Medulla oblongata (tissue), 1 donor: ENCODE results near the gene AMDHD2.

ENCODE experiments used
- DNase-seq: peaks from one replicate; pipeline ENCODE4 v3.0.0-alpha.2; 2015; ENCODE audit errors: extremely low spot score

The AMDHD2 gene

DNA sequence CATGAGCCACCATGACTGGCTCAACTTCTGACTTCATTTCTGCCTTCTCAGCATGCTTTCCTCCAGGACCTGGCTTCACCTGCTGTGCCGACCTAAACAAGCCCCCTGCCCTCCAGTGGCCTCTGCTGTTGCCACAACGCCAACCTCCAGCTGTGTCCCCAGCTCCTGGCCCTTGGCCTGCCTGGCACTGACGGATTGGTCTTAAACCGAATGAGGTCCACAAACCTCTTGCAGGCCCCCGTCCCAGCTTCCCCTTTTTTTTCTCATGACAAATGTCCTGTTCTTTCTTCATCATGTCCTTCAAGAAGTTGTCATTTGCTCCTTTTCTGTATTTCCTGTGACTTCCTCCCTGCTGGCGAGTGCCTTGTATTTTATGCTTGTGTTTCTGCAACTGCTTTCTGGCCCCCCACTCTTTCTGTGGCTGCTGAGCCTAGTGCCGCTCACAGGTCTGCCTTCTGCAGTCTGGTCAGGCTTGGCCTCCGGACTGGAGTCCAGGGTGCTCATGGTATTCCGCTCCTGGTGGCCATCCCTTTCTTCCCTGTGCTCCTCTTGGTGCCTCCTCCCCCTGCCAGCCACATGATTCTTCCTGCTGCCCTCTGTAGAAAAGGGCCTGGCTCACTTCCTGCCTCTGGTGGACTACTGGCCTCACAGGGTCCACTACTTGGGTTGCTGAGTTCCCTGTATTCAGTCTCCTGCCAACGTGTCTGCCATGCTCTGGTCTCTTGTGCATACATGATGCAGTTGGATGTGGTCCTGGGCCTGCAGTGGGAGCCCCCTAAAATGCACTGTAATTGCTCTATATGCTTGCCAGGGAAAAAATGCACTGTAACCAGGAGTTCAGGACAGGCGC lies 3.6 kb upstream of the AMDHD2 start:
- DNase-seq = peak; percentile 74

DNA sequence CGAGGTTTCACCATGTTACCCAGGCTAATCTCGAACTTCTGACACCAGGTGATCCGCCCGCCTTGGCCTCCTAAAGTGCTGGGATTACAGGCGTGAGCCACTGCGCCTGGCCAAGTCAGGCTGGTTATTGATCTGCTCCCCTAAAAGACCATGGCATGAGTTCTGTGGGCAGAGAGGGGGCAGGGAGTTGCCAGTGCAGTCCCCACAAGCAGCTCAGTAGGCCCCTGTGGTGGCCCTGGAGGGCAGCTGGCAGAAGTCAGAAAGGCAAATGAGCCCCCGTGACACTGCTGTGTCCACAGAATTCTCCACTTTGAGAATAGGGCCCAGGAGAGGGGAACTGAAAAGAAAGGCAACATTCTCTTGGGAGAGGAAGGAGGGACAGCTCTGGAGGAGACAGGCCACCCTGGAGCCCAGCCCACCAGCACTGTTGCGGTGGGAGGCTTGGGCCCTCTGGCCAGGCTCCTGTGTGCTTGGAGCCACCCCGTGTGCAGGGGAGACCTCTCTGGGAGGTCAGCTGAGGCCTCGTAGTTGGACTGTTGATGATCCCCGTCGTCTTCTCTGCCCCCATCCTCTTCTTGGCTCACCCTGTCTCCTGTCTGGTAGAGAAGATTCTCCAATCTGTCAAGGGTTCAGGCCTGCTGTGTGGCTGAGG lies 2.1 kb upstream of the AMDHD2 start:
- DNase-seq = no peak

DNA sequence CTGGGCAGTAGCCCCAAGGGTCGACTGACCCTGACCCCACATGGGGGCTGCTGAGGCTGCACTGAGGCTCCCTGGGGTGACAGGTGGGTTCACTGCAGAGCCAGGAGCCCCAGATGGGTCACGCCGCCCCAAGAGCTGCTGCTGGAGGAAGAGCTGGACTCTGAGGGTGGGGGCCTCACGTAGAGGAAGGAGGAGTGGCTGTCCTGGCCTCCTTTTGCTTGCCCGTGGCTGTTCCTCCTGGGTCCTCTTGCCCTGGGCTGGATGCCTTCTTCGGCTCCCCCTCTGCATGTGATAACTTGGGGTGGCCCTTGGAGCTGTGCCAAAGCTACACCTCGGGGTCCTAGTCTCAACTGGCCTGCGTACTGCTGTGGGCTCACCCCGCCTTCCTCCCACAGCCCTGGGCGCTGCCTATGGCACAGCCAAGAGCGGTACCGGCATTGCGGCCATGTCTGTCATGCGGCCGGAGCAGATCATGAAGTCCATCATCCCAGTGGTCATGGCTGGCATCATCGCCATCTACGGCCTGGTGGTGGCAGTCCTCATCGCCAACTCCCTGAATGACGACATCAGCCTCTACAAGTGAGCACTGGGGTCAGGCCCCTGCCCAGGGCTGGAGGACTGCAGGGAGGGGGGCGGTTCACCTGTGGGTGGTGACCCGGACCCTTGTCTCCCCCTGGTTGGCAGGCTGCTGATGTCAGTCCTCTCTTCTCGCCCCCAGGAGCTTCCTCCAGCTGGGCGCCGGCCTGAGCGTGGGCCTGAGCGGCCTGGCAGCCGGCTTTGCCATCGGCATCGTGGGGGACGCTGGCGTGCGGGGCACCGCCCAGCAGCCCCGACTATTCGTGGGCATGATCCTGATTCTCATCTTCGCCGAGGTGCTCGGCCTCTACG lies 1.1 kb upstream of the AMDHD2 start:
- DNase-seq = no peak

DNA sequence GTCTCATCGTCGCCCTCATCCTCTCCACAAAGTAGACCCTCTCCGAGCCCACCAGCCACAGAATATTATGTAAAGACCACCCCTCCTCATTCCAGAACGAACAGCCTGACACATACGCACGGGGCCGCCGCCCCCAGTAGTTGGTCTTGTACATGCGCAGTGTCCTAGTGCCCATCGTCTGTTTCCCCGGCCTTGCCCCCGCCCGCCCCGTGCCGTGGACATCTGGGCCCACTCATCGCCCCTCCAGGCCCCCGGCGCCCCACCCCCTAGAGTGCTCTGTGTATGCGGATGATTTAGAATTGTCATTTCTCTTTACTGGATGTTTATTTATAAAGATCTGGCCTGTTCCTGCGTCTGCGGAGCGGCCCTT lies 475 bp upstream of the AMDHD2 start:
- no peak for DNase-seq

DNA sequence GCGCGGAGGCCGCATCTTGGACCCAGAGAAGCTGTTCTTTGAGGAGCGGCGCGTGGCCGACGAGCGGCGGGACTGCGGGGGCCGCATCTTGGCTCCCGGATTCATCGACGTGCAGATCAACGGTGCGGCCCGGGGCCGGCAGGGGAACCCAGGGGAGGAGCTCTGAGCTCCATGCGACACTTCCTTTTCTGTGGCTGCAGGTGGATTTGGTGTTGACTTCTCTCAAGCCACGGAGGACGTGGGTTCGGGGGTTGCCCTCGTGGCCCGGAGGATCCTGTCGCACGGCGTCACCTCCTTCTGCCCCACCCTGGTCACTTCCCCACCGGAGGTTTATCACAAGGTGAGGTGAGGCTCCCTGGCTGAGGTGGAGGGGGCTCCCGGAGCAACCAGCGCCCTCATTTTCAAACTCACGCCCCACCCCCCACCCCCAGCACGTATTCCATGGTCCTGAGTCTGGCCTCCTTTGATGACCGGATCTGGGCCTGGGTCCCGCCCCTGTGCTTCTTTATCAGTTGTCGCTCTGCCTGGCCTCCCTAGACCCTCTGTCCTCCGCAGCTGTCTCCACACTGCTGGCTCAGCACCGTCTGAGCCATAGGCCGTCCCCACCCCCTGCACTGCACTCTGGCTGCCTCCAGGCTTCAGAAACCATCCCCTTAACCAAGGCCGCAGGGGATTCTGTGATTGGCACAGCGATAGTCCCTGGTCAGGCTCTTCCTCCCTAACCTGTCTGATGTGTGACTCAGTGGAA lies 787 bp downstream of the AMDHD2 start:
- no peak for DNase-seq

DNA sequence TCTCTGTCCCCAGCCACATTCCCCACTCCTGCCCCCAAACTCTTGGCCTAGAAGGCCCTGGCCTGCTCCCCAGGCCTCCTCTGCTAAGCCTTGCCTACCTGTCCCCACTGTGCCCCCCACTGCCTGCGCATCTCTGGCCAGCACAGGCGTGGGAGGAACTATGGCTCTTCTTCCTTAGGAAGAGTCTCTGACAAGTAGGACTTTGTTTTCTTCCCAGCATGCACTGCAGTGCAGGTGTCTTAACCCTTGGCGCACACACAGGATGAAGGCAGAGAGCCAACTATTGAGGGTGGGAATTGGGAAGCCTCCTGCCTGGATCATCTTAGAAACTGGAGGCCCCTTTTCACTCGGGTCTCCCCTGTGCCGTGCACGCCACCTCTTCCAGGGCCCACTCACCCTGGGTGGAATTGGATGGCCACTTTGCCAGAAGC lies 3.6 kb downstream of the AMDHD2 start:
- DNase-seq = no peak

DNA sequence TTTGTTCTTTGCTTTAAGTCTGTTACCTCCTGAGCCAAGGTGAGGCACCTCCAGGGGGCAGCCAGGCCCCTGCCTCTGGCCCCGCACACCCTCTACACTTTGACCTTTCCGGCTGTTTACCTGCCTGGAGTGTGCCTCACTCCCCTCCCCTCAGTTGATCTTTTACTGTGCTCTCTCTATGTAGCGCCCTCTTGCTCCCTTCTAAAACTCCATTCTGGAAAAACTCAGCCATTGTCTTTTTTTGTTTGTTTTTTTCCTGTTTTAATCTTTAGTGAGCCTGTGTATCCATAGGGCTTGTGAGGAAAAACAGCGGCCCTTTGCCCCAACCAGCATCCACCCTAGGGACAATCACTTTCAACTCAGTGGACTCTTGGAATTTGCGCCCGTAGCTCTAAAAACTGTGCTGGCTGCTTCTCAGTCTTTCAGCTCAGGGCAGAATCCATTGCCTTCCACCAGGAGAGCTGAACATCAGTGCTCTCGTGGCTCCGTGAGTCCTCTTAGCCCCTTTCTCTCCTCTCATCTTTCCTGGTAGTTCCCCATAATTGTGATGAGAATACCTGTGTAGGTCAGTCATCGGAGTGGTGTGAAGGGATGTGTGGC lies 4.3 kb downstream of the AMDHD2 start:
- DNase-seq = no peak

DNA sequence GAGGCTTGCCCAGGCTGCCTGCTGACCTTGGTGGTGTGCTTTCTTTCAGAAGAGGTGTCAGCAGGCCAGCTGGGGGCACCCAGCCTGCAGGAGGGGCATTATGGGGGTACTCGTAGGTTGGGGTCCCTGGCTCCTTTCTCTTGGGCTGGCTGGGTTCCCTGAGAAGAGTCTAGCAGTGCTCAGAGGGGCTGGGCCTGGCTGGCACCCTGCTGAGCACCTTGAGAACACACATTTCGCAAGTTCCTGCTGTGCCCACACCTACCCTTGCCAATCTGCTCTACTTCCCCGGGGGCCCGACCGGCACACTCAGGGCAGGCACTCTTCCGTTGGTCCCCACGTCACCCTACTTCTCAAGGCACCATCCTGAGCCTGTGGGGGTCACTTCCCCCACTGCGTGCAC lies 6.0 kb downstream of the AMDHD2 start:
- DNase-seq = no peak

DNA sequence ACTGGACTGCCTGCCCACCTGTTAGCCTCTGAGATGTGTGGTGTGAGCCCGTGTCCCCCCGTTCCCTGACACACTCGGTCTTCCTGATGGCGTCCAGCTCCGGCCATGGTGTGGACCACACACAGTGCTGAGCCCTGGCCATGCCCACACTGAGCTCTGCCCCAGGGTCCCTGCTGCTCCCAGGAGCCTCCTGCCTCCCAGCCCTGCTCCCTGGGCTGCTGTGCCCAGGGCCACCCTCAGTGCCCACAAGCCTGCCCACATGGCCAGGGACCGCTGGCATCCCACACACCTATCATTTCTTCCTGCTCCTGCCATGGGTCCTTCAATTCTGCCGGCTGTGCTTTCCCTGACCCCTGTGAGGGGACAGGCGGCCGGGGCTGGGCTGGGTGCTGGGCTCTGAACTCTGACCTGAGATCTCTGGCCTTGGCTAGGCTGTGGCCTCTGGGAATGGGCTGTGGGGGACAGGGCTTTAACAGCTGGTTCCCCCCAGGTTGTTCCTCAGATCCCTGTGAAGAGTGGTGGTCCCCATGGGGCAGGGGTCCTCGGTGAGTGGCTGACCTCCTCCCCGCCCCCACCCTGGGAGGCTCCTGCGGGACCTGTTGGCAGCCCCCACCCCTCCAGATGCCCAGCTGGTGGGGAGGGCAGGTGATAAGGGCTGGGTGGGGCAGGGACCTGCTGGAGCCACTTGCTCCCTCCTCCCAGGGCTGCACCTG lies 7.1 kb downstream of the AMDHD2 start:
- no peak for DNase-seq

DNA sequence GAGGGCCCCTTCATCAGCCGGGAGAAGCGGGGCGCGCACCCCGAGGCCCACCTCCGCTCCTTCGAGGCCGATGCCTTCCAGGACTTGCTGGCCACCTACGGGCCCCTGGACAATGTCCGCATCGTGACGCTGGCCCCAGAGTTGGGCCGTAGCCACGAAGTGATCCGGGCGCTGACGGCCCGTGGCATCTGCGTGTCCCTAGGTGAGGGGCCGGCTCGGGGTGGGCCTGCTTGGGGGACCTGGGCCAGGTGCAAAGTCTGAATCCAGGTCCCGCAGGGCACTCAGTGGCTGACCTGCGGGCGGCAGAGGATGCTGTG lies 7.6 kb downstream of the AMDHD2 start:
- DNase-seq = no peak

DNA sequence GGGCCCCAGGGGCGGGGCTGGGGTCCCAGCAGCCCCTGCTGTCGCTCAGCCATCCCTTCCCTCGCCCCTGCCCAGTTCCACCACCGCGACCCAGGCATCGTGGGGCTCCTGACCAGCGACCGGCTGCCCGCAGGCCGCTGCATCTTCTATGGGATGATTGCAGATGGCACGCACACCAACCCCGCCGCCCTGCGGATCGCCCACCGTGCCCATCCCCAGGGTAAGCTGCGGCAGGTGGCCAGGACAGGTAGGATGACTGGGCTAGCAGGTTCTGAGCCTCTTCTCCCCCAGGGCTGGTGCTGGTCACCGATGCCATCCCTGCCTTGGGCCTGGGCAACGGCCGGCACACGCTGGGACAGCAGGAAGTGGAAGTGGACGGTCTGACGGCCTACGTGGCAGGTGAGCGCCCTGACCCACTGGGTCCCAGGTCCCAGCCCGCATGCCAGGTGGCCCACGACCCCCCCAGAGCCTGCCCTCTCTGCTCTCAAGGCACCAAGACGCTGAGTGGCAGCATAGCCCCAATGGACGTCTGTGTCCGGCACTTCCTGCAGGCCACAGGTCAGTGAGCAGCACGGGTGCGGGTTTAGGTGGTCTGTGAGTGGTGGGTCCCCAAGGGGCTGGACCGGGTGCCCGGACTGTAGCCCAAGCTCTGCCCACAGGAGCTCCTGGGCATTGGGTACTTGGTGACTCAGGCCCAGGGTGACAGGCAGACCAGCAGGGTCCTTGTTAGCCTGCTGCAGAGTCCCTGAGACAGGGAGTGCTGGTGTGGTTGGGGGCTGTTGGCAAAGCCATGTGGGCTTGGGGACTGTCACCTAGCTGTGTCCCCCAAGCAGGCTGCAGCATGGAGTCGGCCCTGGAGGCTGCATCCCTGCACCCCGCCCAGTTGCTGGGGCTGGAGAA lies 8.2 kb downstream of the AMDHD2 start:
- DNase-seq = no peak

DNA sequence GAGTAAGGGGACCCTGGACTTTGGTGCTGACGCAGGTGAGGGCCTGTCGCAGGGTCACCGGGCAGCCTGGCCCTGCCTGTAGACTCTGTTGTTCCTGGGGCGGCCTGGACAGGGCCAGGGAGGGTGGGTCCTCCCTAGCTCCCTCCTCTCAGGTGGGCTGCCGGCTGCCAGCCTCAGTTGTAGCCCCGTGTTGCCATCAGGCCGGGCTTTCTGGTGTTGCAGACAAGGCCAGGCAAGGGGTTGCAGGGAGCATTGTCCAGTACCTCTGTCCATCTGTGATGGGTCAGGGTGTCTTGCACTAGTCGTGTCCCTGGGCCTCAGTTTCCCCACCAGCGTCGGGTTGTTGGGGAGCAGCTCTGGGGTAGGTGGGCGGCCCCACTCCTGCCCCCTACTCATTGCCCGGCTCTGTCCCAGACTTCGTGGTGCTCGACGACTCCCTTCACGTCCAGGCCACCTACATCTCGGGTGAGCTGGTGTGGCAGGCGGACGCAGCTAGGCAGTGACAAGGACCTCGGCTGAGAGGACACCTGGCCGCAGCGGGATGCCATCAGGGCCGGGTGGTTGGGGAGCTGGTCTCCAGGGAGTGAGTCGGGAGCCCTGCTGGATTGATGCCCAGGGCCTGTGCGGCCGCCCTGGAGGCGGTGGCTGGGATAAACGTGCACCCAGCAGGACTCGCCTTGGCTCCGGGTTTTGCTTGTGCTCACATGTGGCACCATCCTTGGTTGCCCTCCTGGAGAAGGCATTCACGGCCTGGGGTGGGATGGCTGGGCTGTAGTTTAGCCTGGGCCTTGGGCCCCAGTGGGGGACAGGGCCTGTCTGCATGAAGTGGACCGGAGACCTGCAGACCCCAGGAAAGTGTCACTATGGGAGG lies 9.1 kb downstream of the AMDHD2 start:
- DNase-seq = no peak

DNA sequence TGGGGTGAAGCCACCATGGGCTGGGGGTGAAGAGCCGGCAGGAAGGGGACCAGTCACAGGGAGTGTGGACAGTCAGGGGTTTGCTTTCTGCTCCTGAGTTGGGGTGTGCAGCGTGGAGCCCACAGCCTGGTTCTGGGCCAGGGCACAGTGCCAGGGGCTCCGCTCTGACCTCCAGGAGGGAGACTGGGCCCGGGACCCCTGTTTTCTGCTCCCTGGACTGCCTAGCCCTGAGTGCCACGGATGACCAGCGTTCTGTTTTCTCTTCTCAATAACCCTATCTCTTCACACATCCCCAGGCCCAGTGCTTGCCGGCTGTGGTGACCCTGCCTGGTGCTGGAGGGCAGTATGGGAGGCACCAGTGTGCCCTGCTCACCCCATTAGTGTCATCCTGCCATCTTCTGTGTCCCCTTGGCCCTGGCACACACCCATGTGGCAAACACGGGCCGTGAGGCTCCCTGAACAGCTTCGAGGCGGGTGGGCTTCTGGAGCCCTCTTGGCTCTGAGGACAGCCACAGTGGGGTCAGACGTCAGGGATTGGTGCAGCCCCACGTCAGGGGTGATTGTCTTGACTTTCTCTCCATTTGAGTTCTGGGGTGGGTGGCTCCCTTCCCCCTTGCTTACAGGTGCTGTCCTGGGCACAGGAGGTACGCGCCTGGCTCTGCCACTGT lies 9.9 kb downstream of the AMDHD2 start:
- DNase-seq = no peak

DNA sequence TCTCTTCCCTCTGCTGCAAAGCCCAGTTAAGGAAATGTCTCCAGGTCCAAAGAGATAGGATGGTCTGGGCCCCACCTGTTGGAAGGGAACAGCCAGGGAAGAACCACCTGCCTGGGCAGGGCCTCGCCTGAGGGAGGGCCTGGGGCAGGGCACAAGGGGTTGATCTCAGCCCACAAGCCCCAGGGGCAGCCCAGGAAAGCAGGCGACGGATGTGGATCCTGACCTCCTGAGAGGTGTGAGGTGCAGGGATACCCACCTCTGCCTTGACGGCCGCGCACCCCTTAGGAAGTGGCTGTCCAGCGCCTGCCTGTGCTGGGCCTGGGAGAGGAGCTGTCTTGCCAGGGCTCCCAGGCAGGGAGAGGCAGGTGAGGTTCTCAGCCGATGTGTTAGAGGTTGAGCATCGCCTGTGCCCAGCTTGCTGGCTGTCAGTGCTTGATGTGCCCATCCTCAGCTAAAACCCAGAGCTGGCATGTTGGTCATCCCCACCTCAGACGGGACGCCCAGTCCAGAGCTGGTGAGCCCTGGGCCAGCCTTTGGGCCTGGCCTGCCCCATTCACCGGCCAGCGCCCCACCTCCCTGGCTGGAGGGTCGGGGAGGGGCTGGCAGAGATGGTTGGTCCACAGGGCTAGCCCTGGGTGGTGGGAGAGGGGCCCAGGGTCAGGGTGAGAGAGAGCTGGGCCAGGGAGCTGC lies 10.6 kb downstream of the AMDHD2 start:
- no peak for DNase-seq

DNA sequence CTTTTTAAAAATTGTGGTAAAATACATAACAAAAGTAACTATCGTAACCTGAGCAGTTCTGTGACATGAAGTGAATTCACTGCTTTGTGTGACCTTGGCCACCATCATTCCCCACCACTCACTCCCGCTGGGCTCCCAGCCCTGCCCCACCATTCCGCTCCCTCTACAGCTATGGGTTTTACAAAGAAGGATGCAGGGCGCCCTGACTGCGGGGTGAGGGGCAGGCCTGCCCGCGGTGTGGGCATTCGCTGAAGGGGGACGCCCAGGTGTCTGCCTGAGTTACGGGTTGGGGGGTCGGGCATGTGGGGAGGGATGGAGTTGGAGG lies 11.2 kb downstream of the AMDHD2 start, which contains the start of gene CEMP1:
Gene CEMP1, minus strand, starts transcription at position 38 of the 325 bp plus-strand sequence. CDS start 335 bp downstream, outside the sequence.
- DNase-seq = no peak

DNA sequence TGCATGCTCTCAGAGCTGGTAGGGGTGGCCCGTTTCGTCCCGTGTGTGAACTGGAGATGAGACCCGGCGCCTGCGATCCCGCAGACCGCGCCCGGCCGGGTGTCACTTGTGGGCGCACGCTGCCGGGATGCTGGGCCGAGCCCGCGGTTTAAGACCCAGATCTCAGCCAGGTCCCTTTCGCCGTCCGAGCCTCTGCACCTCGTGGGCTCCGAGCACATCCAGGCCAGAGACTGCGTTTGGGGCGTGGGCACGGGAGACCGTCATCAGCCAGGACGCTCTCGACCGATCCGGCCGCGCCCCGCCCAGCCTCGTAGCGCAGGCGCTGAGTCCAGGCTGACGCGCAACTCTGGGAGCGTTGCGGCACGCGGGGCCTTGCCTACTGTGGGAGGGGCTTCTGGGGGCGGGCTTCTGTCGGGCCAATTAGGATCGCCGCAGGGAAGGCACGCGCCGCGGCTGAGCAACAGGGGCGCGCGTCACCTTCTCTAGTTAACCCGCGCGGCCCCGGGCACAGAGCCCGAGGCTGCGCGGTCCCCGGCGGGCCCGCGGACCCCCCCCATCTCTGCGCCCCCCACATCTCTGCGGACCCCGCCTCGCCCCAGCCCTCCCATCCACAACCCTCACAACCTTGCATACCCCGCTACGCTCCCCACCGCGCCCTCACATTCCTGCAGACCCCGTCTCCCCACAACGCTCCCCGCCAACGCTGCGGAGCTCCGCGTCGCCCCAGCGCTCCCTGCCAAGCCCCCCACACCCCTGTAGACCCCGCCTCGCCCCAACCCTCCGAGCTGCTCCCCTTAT lies 11.7 kb downstream of the AMDHD2 start:
- DNase-seq = peak; percentile 98
